HG03558 (cell line): ENCODE measurements around the gene SERPINE2.
"Not testable (repeated sequence)": the region's sequence is repeated elsewhere in the genome, so short reads cannot be mapped to it uniquely, and the experiment has no call there.

Experiments
- ATAC-seq: cut with Tn5 transposase; IDR thresholded peaks from one replicate; pipeline ENCODE4 v1.9.1; 2021; ENCODE audit warnings: moderate number of reproducible peaks; ENCODE audit not compliant: unreplicated experiment; ENCODE audit errors: extremely low read depth

SERPINE2 gene

GRCh38 chr2:224020523-224020922 lies 18.6 kb downstream of the SERPINE2 start:
- ATAC-seq: no peak

GRCh38 chr2:224017957-224018356 lies 21.1 kb downstream of the SERPINE2 start:
- ATAC-seq: no peak

GRCh38 chr2:224016963-224017362 lies 22.1 kb downstream of the SERPINE2 start:
- ATAC-seq: no peak

GRCh38 chr2:224014336-224014735 lies 24.8 kb downstream of the SERPINE2 start:
- no peak for ATAC-seq

GRCh38 chr2:224011837-224012236 lies 27.2 kb downstream of the SERPINE2 start:
- ATAC-seq: no peak

- ATAC-seq: no peak
Observed at GRCh38 chr2:224009605-224010315, 29.3 kb downstream of the SERPINE2 start.

- ATAC-seq: no peak
Observed at GRCh38 chr2:224008702-224009261, 30.3 kb downstream of the SERPINE2 start.

GRCh38 chr2:224004105-224004695 lies 34.9 kb downstream of the SERPINE2 start:
- no peak for ATAC-seq

GRCh38 chr2:224000662-224001061 lies 38.4 kb downstream of the SERPINE2 start:
- not testable (repeated sequence) for ATAC-seq

- ATAC-seq: no peak
Observed at GRCh38 chr2:223999862-224000261, 39.2 kb downstream of the SERPINE2 start.

- ATAC-seq: no peak
Observed at GRCh38 chr2:223998948-223999347, 40.1 kb downstream of the SERPINE2 start.

- no peak for ATAC-seq
Observed at GRCh38 chr2:223997938-223998337, 41.1 kb downstream of the SERPINE2 start.

- ATAC-seq: no peak
Observed at GRCh38 chr2:223996391-223996790, 42.7 kb downstream of the SERPINE2 start.

- no peak for ATAC-seq
Observed at GRCh38 chr2:223995569-223995968, 43.5 kb downstream of the SERPINE2 start.

GRCh38 chr2:223994562-223995162 lies 44.4 kb downstream of the SERPINE2 start:
- ATAC-seq: no peak

- ATAC-seq: peak; percentile 66
Observed at GRCh38 chr2:223993634-223994232, 45.4 kb downstream of the SERPINE2 start.

- no peak for ATAC-seq
Observed at GRCh38 chr2:223991611-223992010, 47.5 kb downstream of the SERPINE2 start.

- ATAC-seq: no peak
Observed at GRCh38 chr2:223989856-223990232, 49.2 kb downstream of the SERPINE2 start.

GRCh38 chr2:223989206-223989855 lies 49.8 kb downstream of the SERPINE2 start:
- no peak for ATAC-seq

- ATAC-seq: no peak
Observed at GRCh38 chr2:223981241-223981640, 57.8 kb downstream of the SERPINE2 start.
